Heart right ventricle (tissue), 16 donors: ENCODE measurements around the gene YIF1A. TPM values are rescaled to one million over a fixed set of nuclear protein-coding genes. Genes with fewer than 3 reads are reported as not detected.

Experiments used
- ATAC-seq, 8 donors: fragments of 200-7000 bp; cut with Tn5 transposase; one replicate each; pipeline ENCODE4 v1.9.1; 2020; ENCODE audit warnings: mild to moderate bottlenecking in 8 of 8, moderate library complexity in 8 of 8, moderate number of reproducible peaks in 1 of 8
- DNase-seq, 2 donors: peaks; one replicate each; pipeline ENCODE4 v3.0.0-alpha.2; 2020
- H3K27ac ChIP-seq, 10 donors: fragments of 200-600 bp; sonication (generic) in 2 of 10; one replicate each; pipeline versions ENCODE4 v1.5.0 to v1.8.0; 2020 to 2022; ENCODE audit warnings: mild to moderate bottlenecking in 3 of 10
- H3K27me3 ChIP-seq, 7 donors: fragments of 200-600 bp; one replicate each; pipeline ENCODE4 v1.8.0; 2021 to 2022; ENCODE audit warnings: mild to moderate bottlenecking in 2 of 7
- H3K36me3 ChIP-seq, 9 donors: fragments of 200-600 bp; sonication (generic) in 1 of 9; one replicate each; pipeline versions ENCODE4 v1.5.0 to v1.8.0; 2020 to 2022; ENCODE audit warnings: mild to moderate bottlenecking in 2 of 9
- H3K4me1 ChIP-seq, 9 donors: fragments of 200-600 bp; sonication (generic) in 1 of 9; one replicate each; pipeline versions ENCODE4 v1.5.0 to v1.8.0; 2020 to 2022; ENCODE audit warnings: mild to moderate bottlenecking in 4 of 9
- H3K4me3 ChIP-seq, 10 donors: fragments of 200-600 bp; sonication (generic) in 2 of 10; one replicate each; pipeline versions ENCODE4 v1.5.0 to v1.8.0; 2020 to 2022; ENCODE audit warnings: mild to moderate bottlenecking in 7 of 10, moderate library complexity in 2 of 10
- H3K9me3 ChIP-seq, 11 donors: fragments of 200-600 bp in 10 of 11; sonication (generic) in 2 of 11; one replicate each; pipeline versions ENCODE4 v1.5.0 to v1.8.0; 2013 to 2022; ENCODE audit warnings: mild to moderate bottlenecking in 2 of 11, control low read depth in 1 of 11, moderate library complexity in 1 of 11
- WGBS, 2 donors: extraction: QIAGEN DNeasy Blood & Tissue Kit; methylation state at CpG; one replicate each; pipeline ENCODE4 v1.1.7; 2013; ENCODE audit warnings: inconsistent platforms in 1 of 2; 5-methylcytosine and 5-hydroxymethylcytosine counted together
- intact Hi-C, 10 donors: fragments of 100-400 bp; cut with DNase I; formaldehyde crosslinking; loops; one replicate each; pipeline versions ENCODE4 v1.11.1 to v1.14.2; 2022
- polyA plus RNA-seq, 2 donors: library from polyadenylated mRNA; stranded (reverse); fragments of 200-250 nt; gene quantifications; one replicate each; pipeline ENCODE4 v1.2.3, GENCODE V29; 2013
- total RNA-seq, 10 donors: library from RNA; stranded (reverse); fragmentation: NEBNext Ultra II Directional in 3 of 10; extraction: Animal tissue kit (Norgen Biotek cat#: 25700) in 3 of 10; gene quantifications; one replicate each; pipeline versions ENCODE4 v1.2.1 to v1.2.4, GENCODE V29; 2021 to 2023
- TF ChIP-seq, protein P1 (sequence below), 9 donors: fragments of 200-600 bp; sonication (generic) in 2 of 9; IDR thresholded peaks; one replicate each; pipeline versions ENCODE4 v1.5.0 to v1.8.0; 2021 to 2022; ENCODE audit warnings: antibody characterized with exemption in 9 of 9, mild to moderate bottlenecking in 5 of 9, moderate library complexity in 1 of 9
- donor health status: Arrhythmogenic right ventricular cardiomyopathy.
- donor health status: ischemic (EF 13 %, LVEDD 7.1; RV severe dilation, severe dysfunction).
- donor health status: healthy with polysubstance abuse.
- donor health status: DM: no; HTN: yes; CAD: no.
- donor health status: DM: no; HTN: no; CAD: no.
- donor health status: ischemic (EF 25% LVEDD 6.9; RV normal size, moderate dysfunction).
- donor health status: ischemic (EF 25% LVEDD 5.7; RV mildly dilated, moderate dysfunction).
- donor health status: healthy.
- donor health status: DM: yes; HTN: yes; CAD: no.
- donor health status: Ischemic cardiomyopathy.
- donor health status: ischemic (EF 35%, LVEDD 5.7; RV mildly dilated, moderate dysfunction).
- donor health status: nonischemic (EF 11% LVEDD 7.7; RV severe dilation, severe dysfunction).
- donor health status: DM: yes; HTN: yes; CAD: no.
- donor health status: PGD.
- donor health status: ischemic (EF 29% LVEDD 5.4; RV normal size, mild dysfunction).
- donor health status: nonischemic (EF 23%, LVEDD 6.1; RV moderate dilation, normal function).

The YIF1A gene
- total and polyA plus RNA-seq, 12 donors, result 38.3 to 168 (median 54.6) TPM

GRCh38 chr11:66289548-66290329, 796 bp upstream of the YIF1A start:
- Histone ChIP-seq H3K4me1 (peaks cover 5 to 54% (median 39%) of the 10 kb centered on the region in 9 donors), H3K36me3 (peaks cover 0 to 7% (median 0%) of the 10 kb centered on the region in 9 donors), H3K9me3 (no peaks in the 10 kb centered on the region), H3K4me3 (peak overlapping the region; percentile 26 to 98 (median 82)), H3K27ac (peak overlapping the region in 9 of 10 donors; percentile 82 to 98 (median 95)), H3K27me3 (peaks cover 17 to 42% (median 30%) of the 10 kb centered on the region in 7 donors)
- WGBS, 2 donors, result 9 to 10% methylated on average over 35 to 36 of the region's 36 CpGs
- DNase-seq (peak; percentile 71 to 78), ATAC-seq (peak; percentile 32 to 76 (median 61))
- intact Hi-C loops, result loop anchor here in 3 of 10 donors (1.0 to 10.0 kb wide), 2 partner anchors 23 to 65 kb away; no protein-coding TSS in a partner anchor
- TF ChIP-seq, protein P1, sequence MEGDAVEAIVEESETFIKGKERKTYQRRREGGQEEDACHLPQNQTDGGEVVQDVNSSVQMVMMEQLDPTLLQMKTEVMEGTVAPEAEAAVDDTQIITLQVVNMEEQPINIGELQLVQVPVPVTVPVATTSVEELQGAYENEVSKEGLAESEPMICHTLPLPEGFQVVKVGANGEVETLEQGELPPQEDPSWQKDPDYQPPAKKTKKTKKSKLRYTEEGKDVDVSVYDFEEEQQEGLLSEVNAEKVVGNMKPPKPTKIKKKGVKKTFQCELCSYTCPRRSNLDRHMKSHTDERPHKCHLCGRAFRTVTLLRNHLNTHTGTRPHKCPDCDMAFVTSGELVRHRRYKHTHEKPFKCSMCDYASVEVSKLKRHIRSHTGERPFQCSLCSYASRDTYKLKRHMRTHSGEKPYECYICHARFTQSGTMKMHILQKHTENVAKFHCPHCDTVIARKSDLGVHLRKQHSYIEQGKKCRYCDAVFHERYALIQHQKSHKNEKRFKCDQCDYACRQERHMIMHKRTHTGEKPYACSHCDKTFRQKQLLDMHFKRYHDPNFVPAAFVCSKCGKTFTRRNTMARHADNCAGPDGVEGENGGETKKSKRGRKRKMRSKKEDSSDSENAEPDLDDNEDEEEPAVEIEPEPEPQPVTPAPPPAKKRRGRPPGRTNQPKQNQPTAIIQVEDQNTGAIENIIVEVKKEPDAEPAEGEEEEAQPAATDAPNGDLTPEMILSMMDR (IDR thresholded peaks at IDR 0.05), result no peak

DNA sequence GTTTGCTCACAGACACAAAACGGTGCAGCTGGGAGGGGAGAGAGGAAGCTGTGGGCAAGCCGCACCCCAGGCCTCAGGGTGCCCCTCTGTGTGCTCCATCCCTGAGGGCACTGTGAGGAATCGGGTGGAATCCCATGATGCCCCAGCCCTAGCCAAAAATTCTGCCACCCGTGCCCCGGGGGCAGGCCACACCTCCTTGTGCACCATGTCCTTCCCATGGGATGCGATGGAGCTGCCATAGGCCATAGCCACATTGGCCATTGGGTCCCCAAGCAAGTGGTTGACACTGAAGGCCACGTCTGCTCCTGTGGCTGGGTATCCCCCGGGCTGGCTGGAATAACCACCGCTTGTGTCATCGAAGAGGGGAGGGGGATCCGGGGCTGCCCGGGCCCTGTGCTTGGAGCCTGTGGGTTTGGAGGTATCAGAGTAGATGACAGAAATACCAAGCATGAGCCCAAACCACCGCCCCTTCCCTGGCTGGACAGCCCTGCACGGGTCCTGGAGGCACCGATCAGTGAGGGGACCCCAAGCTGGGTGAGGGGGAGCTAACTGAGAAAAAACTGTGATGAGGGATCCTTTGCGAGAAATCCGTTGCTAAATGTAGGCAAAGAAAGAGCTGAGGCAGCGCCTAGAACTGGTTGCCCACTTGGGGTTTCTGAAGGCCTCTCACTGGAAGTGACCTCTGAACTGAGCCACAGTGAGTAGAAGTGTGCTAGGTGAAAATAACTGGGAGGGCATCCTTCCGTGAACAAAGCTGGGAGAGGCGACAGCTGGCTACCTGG, 863 bp downstream of the YIF1A start:
- WGBS, 2 donors, result 41 to 43% methylated on average over 20 of the region's 20 CpGs
- intact Hi-C loops, result loop anchor here in 2 of 10 donors (10.0 kb wide), 1 partner anchor 63 kb away; no protein-coding TSS in a partner anchor
- H3K36me3 ChIP-seq, result peaks cover 0 to 15% (median 0%) of the 10 kb centered on the region in 9 donors

DNA sequence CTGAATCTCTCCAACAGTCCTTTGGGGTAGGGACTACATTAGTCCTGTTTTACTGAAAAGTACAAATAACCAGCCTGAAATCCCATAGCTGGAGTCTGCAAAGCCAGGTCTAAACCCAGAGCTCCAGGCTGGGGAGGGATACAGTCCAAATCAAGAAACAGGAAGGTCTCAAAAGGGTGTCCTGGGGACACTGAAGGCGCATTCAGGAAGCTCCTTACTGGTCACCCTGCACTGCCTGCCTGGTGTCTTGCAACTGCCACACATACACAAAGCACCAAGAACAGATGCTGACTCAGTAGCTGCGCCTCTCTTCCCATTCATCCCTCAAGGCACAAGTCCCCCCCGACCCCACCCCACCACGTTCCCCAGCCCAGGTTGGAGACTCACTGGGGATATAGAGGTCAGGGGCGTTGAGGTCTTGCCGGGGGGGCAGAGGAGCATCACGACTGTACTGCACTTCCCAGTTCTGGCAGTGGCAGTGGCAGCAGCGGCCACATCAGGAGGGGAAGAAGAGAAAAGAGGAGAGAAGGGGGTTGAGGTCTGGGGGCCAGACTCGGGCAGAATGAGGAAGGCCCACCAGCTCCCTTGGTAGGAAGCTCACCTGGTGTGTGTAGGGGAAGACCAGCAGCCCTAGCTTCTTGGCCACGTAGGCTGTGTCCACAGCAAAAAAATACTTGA, 1.6 kb downstream of the YIF1A start:
- TF ChIP-seq, protein P1 (IDR thresholded peaks at IDR 0.05), result no peak
- Histone ChIP-seq H3K27ac (peak overlapping the region in 2 of 10 donors; percentile 98), H3K4me3 (peak overlapping the region in 6 of 10 donors; percentile 66 to 98 (median 87)), H3K27me3 (peaks cover 5 to 18% (median 6%) of the 10 kb centered on the region in 7 donors), H3K9me3 (no peaks in the 10 kb centered on the region), H3K4me1 (peaks cover 8 to 62% (median 46%) of the 10 kb centered on the region in 9 donors), H3K36me3 (peaks cover 0 to 15% (median 0%) of the 10 kb centered on the region in 9 donors)
- DNase-seq, result no peak
- ATAC-seq, result no peak
- WGBS, 2 donors, result 75 to 88% methylated on average over 10 of the region's 10 CpGs
- intact Hi-C loops, result loop anchor here in 2 of 10 donors (10.0 kb wide), 1 partner anchor 63 kb away; no protein-coding TSS in a partner anchor

More for the DNA sequence above, 863 bp downstream of the YIF1A start:
- peak in 1 of 8 donors; percentile 0 for ATAC-seq
- Histone ChIP-seq H3K4me3 (peak overlapping the region; percentile 63 to 98 (median 82)), H3K4me1 (peaks cover 5 to 56% (median 39%) of the 10 kb centered on the region in 9 donors), H3K9me3 (no peaks in the 10 kb centered on the region), H3K27ac (peak overlapping the region; percentile 82 to 98 (median 94)), H3K27me3 (peaks cover 7 to 25% (median 14%) of the 10 kb centered on the region in 7 donors)
- TF ChIP-seq, protein P1 (IDR thresholded peaks at IDR 0.05), result no peak
- no peak for DNase-seq
